Measurements from ENCODE around the gene SLC22A16. TPM values are rescaled to one million over a fixed set of nuclear protein-coding genes. Genes with fewer than 3 reads are reported as not detected.

Gene SLC22A16
- total RNA-seq, 2 experiments from 2014 or later, result not detected

DNA sequence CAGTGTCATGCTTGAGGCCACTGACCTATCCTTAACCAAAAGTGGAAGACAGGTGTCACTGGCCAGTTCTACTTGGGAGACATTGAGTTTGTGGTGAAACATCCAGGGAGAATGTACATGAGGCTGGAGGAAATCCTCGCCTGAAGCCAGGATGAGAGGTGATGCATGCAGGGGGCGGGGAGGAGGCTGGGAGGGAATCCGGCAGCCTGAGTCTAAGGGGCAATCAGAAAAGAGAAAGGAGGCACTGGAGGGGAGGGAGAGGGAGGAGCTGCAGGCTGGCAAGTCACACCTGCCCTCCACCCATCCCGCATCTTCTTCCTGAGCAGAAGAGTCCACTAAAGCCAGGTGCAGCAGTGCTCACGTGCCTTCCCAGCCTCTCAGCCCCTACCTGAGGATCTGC, 46.2 kb downstream of the SLC22A16 start:
- Mint-ChIP-seq H3K4me3 (no peak overlapping the region), H3K9me3 (peaks cover 3% of the 10 kb centered on the region), H3K36me3 (ENCODE audit: low read depth) (no peaks in the 10 kb centered on the region), H3K27me3 (peaks cover 6% of the 10 kb centered on the region), H3K27ac (no peak overlapping the region), H3K4me1 (ENCODE audit: low read depth) (no peaks in the 10 kb centered on the region)
- no peak for TF ChIP-seq CTCF (IDR thresholded peaks at IDR 0.05)
- intact Hi-C loops (cut with DNase I, micrococcal nuclease), result no loop called here
- Histone ChIP-seq H3K36me3 (ENCODE audit: insufficient read depth, low read length) (no peaks in the 10 kb centered on the region), H3K4me3 (ENCODE audit: low read length) (no peak overlapping the region), H3K27ac (ENCODE audit: low read depth in 1 of 2, low read length in 2 of 2) (no peak overlapping the region), H3K4me1 (ENCODE audit: insufficient read depth, low read length) (no peaks in the 10 kb centered on the region), H3K27me3 (ENCODE audit: control insufficient read depth in 1 of 2, insufficient read depth in 2 of 2, low read length in 2 of 2) (no peaks in the 10 kb centered on the region), H3K9me3 (ENCODE audit: control insufficient read depth in 1 of 2, insufficient read depth in 1 of 2, low read length in 2 of 2) (no peaks in the 10 kb centered on the region)
- POLR2A ChIA-PET, result no interaction called here
- CTCF ChIA-PET, result no interaction called here
- ATAC-seq (ENCODE audit: poor library complexity) (no peak), DNase-seq (no peak)

DNA sequence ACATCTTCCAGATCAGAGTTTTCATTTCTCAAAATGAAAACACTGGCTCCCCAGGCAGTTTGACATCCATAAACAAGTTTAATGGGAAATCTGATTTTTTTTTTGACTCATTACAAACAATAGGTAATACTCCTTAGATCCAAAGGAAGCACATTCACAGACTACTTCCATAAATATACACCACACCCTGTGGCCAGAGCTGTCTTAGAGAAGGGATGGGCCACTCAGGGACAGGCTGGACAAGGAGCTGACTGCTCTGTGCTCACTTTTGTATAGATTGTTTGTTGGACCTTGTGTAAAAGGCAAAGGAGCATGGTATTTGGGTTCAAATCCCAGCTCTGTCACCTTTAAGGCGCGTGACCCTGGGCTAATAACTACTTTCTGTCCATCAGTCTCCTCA, 48.3 kb downstream of the SLC22A16 start:
- TF ChIP-seq CTCF (IDR thresholded peaks at IDR 0.05), result no peak
- CTCF ChIA-PET, result no interaction called here

GRCh38 chr6:110425816-110426215, 50.6 kb downstream of the SLC22A16 start:
- Histone ChIP-seq H3K27me3 (ENCODE audit: control insufficient read depth in 1 of 2, insufficient read depth in 2 of 2, low read length in 2 of 2) (no peaks in the 10 kb centered on the region), H3K4me3 (ENCODE audit: low read length) (no peak overlapping the region), H3K9me3 (ENCODE audit: control insufficient read depth in 1 of 2, insufficient read depth in 1 of 2, low read length in 2 of 2) (peaks cover 0 to 4% of the 10 kb centered on the region in 2 experiments), H3K36me3 (ENCODE audit: insufficient read depth, low read length) (no peaks in the 10 kb centered on the region), H3K4me1 (ENCODE audit: insufficient read depth, low read length) (no peaks in the 10 kb centered on the region), H3K27ac (ENCODE audit: low read depth in 1 of 2, low read length in 2 of 2) (no peak overlapping the region)
- CTCF ChIA-PET, result no interaction called here
- POLR2A ChIA-PET, result no interaction called here
- H3K27ac Mint-ChIP-seq, result no peak overlapping the region
- no peak for DNase-seq
- no peak for TF ChIP-seq CTCF (IDR thresholded peaks at IDR 0.05)
- ATAC-seq (ENCODE audit: poor library complexity), result no peak
- no peaks in the 10 kb centered on the region for H3K36me3 Mint-ChIP-seq (ENCODE audit: low read depth)
- no peak overlapping the region for H3K4me3 Mint-ChIP-seq
- peaks cover 5% of the 10 kb centered on the region for H3K9me3 Mint-ChIP-seq
- intact Hi-C loops (cut with DNase I, micrococcal nuclease), result no loop called here
- peaks cover 30% of the 10 kb centered on the region for H3K27me3 Mint-ChIP-seq
- H3K4me1 Mint-ChIP-seq (ENCODE audit: low read depth), result no peaks in the 10 kb centered on the region

More for the DNA sequence above, 48.3 kb downstream of the SLC22A16 start:
- Histone ChIP-seq H3K4me1 (ENCODE audit: insufficient read depth, low read length) (no peaks in the 10 kb centered on the region), H3K36me3 (ENCODE audit: insufficient read depth, low read length) (no peaks in the 10 kb centered on the region), H3K27ac (ENCODE audit: low read depth in 1 of 2, low read length in 2 of 2) (no peak overlapping the region), H3K27me3 (ENCODE audit: control insufficient read depth in 1 of 2, insufficient read depth in 2 of 2, low read length in 2 of 2) (no peaks in the 10 kb centered on the region), H3K9me3 (ENCODE audit: control insufficient read depth in 1 of 2, insufficient read depth in 1 of 2, low read length in 2 of 2) (no peaks in the 10 kb centered on the region), H3K4me3 (ENCODE audit: low read length) (no peak overlapping the region)
- Mint-ChIP-seq H3K27ac (no peak overlapping the region), H3K9me3 (no peaks in the 10 kb centered on the region), H3K27me3 (peaks cover 15% of the 10 kb centered on the region), H3K4me3 (no peak overlapping the region), H3K4me1 (ENCODE audit: low read depth) (no peaks in the 10 kb centered on the region), H3K36me3 (ENCODE audit: low read depth) (no peaks in the 10 kb centered on the region)
- intact Hi-C loops (cut with DNase I, micrococcal nuclease), result no loop called here
- no peak for ATAC-seq (ENCODE audit: poor library complexity)
- POLR2A ChIA-PET, result no interaction called here
- no peak for DNase-seq
